Measurements from ENCODE around the gene ASPA.

- TF ChIP-seq EZH2phosphoT487 (IDR thresholded peaks at IDR 0.05; ENCODE audit: low read depth, severe bottlenecking, unreplicated experiment) (no peak), CTCF (IDR thresholded peaks at IDR 0.05; ENCODE audit: poor library complexity) (no peak)
Observed at GRCh38 chr17:3512505-3513171, 36.8 kb downstream of the ASPA start.
